CD4-positive, alpha-beta T cell treated with Interleukin-6 for 4 hours (primary cell): ENCODE results near the gene RAB8A.
"Not testable (repeated sequence)": the region's sequence is repeated elsewhere in the genome, so short reads cannot be mapped to it uniquely, and the experiment has no call there.

Source experiments
- DNase-seq: peaks from one replicate; pipeline ENCODE4 v3.0.0-alpha.2; 2020; ENCODE audit warnings: mixed read lengths

RAB8A gene

GRCh38 chr19:16078759-16079707 is 32.7 kb upstream of the RAB8A start:
- DNase-seq = peak; percentile 81

- no peak for DNase-seq
Observed at GRCh38 chr19:16084067-16084685, 27.5 kb upstream of the RAB8A start.

- DNase-seq = no peak
Observed at GRCh38 chr19:16085115-16085514, 26.6 kb upstream of the RAB8A start.

- DNase-seq = not testable (repeated sequence)
Observed at GRCh38 chr19:16087404-16087803, 24.3 kb upstream of the RAB8A start.

- DNase-seq = no peak
Observed at GRCh38 chr19:16087940-16088339, 23.7 kb upstream of the RAB8A start.

- DNase-seq = no peak
Observed at GRCh38 chr19:16088351-16089009, 23.2 kb upstream of the RAB8A start.

- DNase-seq = no peak
Observed at GRCh38 chr19:16089010-16089846, 22.5 kb upstream of the RAB8A start.

GRCh38 chr19:16091546-16092475 is 19.9 kb upstream of the RAB8A start:
- no peak for DNase-seq

GRCh38 chr19:16094360-16095070 is 17.2 kb upstream of the RAB8A start:
- DNase-seq = no peak

- DNase-seq = no peak
Observed at GRCh38 chr19:16095071-16095571, 16.6 kb upstream of the RAB8A start.

- DNase-seq = no peak
Observed at GRCh38 chr19:16096280-16096855, 15.3 kb upstream of the RAB8A start.

- no peak for DNase-seq
Observed at GRCh38 chr19:16098416-16098768, 13.3 kb upstream of the RAB8A start.

GRCh38 chr19:16098821-16099220 is 12.9 kb upstream of the RAB8A start:
- DNase-seq = no peak

- DNase-seq = not testable (repeated sequence)
Observed at GRCh38 chr19:16099314-16099965, 12.2 kb upstream of the RAB8A start.

GRCh38 chr19:16100524-16100923 is 11.2 kb upstream of the RAB8A start:
- DNase-seq = no peak

- no peak for DNase-seq
Observed at GRCh38 chr19:16104722-16105121, 7.0 kb upstream of the RAB8A start.

GRCh38 chr19:16106121-16106520 is 5.6 kb upstream of the RAB8A start:
- DNase-seq = no peak

GRCh38 chr19:16111909-16112752 is 442 bp downstream of the RAB8A start:
- DNase-seq = no peak

- no peak for DNase-seq
Observed at GRCh38 chr19:16112778-16113177, 1.1 kb downstream of the RAB8A start.
